GM21723 (cell line): ENCODE measurements around the gene INPP5F.
"Not testable (repeated sequence)": the region's sequence is repeated elsewhere in the genome, so short reads cannot be mapped to it uniquely, and the experiment has no call there.

Source experiments
- ATAC-seq: cut with Tn5 transposase; IDR thresholded peaks from one replicate; pipeline ENCODE4 v1.9.1; 2021; ENCODE audit warnings: mild to moderate bottlenecking, moderate library complexity; ENCODE audit not compliant: unreplicated experiment

Gene INPP5F

DNA sequence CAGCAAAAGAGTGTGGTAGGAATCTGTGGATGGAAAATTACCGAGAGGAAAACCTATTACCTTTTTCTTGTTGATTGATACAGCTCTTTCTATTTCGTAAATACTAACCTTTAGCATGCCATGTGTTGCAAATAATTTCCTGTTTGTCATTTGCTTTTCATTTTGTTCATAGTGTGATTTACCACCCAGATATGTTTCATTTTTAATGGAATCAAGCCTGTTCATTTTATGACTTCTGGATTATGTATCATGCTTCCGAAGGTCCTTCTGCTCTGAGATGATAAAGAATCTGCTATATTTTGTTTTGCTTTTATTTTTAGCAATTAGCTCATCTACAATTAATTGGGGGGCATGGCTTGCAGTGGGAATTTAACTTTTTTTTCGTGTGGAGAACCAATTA lies 46.5 kb downstream of the INPP5F start:
- ATAC-seq, result no peak

GRCh38 chr10:119773041-119773440 lies 47.2 kb downstream of the INPP5F start:
- ATAC-seq, result not testable (repeated sequence)

DNA sequence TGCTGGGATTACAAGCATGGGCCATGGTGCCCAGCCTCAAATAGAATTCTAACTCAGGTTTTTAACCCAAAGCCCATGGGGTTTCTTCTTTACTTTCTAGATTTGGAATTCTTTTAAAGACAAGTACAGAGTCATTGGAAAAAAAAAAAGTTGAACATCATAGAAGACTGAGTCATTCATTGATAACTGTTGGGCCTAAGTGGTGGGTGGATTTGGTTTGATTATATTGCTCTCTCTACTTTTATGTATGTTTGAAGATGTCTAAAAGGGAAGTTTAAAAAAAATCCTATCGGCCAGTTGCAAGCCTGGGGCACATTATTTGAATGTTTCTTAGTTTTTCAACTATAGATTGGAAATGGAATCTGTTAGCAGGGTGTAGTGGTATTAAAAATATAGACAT lies 49.7 kb downstream of the INPP5F start:
- no peak for ATAC-seq

GRCh38 chr10:119776536-119776935 lies 50.7 kb downstream of the INPP5F start:
- ATAC-seq, result no peak

GRCh38 chr10:119777686-119778085 lies 51.8 kb downstream of the INPP5F start:
- ATAC-seq, result no peak

DNA sequence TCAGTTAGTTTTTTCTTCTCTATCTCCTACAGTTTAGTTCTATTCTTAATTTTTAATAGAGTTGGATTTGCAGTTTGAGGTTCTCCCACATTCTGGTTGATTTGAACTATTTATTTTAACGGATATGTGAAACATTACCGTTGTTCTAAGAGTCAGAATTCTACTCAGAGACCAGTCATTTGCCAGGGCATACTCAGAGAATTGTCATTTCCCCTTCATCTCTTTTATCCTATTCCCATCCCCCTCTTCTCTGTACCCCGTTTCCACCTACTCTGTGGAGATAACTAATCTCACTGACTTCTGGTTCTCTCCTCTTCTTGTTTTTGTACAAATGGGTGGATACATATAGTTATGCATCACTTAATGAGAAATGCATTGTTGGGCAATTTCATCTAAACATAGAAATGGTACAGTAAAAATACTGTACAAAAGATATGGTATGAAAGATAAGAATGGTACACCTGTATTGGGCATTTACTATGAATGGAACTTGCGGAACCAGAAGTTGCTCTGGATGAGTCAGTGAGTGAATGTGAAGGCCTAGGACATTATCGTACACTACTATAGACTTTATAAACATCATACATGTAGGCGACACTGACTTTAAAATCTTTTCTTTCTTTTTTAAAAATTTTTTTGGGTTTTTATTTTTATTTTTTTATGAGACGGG lies 53.1 kb downstream of the INPP5F start:
- no peak for ATAC-seq

- ATAC-seq, result no peak
Observed at GRCh38 chr10:119780879-119781480, 55.1 kb downstream of the INPP5F start.

DNA sequence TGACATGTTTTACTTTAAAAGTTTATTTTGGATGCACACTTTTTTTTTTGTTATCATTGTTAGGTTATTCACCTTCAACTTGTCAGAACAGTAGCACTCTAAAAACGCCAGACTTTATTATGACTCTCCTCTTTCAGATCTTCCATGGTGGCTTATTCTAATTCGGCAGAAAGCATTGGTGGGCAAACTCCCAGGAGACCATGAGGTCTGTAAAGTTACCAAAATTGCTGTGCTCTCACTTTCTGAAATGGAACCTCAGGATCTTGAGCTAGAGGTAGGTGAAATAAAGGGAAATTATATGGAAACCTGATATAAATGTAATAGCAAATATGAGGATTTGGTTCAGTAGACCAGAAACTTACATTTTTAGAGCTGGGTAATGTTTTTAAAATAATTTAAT lies 55.6 kb downstream of the INPP5F start:
- no peak for ATAC-seq

GRCh38 chr10:119782981-119783664 lies 57.3 kb downstream of the INPP5F start:
- no peak for ATAC-seq

- no peak for ATAC-seq
Observed at GRCh38 chr10:119783665-119784027, 57.8 kb downstream of the INPP5F start.

GRCh38 chr10:119784340-119785067 lies 58.7 kb downstream of the INPP5F start:
- ATAC-seq, result peak; percentile 70

GRCh38 chr10:119786117-119786769 lies 60.4 kb downstream of the INPP5F start:
- ATAC-seq, result no peak

DNA sequence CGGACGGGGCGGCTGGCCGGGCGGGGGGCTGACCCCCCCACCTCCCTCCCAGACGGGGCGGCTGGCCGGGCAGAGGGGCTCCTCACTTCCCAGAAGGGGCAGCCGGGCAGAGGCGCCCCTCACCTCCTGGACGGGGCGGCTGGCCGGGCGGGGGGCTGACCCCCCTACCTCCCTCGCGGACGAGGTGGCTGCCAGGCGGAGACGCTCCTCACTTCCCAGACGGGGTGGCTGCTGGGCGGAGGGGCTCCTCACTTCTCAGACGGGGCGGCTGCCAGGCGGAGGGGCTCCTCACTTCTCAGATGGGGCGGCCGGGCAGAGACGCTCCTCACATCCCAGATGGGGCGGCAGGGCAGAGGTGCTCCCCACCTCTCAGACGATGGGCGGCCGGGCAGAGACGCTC lies 69.3 kb downstream of the INPP5F start:
- ATAC-seq, result not testable (repeated sequence)

- no peak for ATAC-seq
Observed at GRCh38 chr10:119796039-119796438, 70.2 kb downstream of the INPP5F start.

- no peak for ATAC-seq
Observed at GRCh38 chr10:119801176-119801575, 75.3 kb downstream of the INPP5F start.

DNA sequence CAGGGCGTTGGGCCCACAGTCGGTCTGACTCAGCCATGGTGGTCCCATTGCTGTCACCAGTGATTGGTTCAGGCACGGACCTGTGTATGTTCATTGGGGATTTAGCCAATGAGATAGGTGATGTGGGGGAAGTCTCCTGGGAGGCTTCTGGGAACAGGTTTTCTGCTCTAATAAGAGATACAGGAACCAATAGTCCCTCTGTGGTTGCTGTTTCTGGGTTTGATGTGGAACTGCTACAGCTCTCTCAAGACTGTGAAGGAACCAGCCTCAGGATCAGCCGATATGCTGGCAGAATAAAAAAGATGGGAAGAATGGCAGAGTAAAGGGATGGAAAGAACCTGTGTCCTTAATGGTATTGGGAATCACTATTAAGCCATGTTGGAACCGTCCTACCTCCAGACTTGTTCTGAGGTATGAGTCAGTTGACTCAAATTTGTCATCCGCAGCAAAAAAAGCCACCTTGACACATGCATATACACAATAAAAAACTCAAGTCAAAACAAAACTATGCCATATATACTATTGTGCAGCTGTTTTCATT lies 76.2 kb downstream of the INPP5F start:
- ATAC-seq, result no peak

- ATAC-seq, result no peak
Observed at GRCh38 chr10:119803264-119803663, 77.4 kb downstream of the INPP5F start.

- no peak for ATAC-seq
Observed at GRCh38 chr10:119805702-119806230, 79.9 kb downstream of the INPP5F start.

GRCh38 chr10:119806334-119807130 lies 80.7 kb downstream of the INPP5F start:
- no peak for ATAC-seq
